ENCODE measurements around the gene LITAF.

GRCh38 chr16:11503566-11503965 lies 83.2 kb downstream of the LITAF start:
- TF ChIP-seq CTCF (conservative IDR thresholded peaks at IDR 0.05; ENCODE audit: low read length) (no peak), EZH2phosphoT487 (IDR thresholded peaks at IDR 0.05; ENCODE audit: borderline replicate concordance, low read depth, low read length) (no peak)
